ENCODE data around the gene OXT. TPM values are rescaled to one million over a fixed set of nuclear protein-coding genes. Genes with fewer than 3 reads are reported as not detected.
A peak's percentile ranks its signal among the peaks of the same experiment; 100 is the strongest.

Gene OXT
- total RNA-seq, 1 donor, result not detected

DNA sequence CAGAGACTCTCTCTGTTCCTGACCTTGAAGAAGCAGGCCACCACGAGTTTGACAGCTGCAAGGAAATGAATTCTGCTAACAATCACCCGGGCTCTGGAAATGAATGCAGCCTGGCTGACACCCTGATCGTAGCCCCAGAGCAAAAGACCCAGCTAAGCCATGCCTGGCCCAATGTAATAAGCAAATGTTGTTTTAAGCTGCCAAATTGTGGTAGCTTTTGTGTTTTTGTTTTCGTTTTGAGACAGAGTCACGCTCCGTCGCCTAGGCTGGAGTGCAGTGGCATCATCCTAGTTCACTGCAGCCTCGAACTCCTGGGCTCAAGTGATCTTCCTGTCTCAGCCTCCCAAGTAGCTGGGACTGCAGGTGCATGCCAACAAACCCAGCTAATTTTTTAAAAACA lies 3.3 kb upstream of the OXT start:
- H3K4me1 ChIP-seq (ENCODE audit: insufficient read depth, low read length), result peaks cover 12% of the 10 kb centered on the region
- H4K20me1 ChIP-seq (ENCODE audit: insufficient read depth, low read length), result no peaks in the 10 kb centered on the region
- H3K27me3 ChIP-seq (ENCODE audit: insufficient read depth, low read length), result peaks cover 20% of the 10 kb centered on the region
- no peaks in the 10 kb centered on the region for H3K36me3 ChIP-seq (ENCODE audit: insufficient read depth, low read length)
- H3K4me2 ChIP-seq (ENCODE audit: insufficient read depth, low read length), result no peak overlapping the region
- H3K9me3 ChIP-seq (ENCODE audit: low read depth, low read length), result no peaks in the 10 kb centered on the region
- TF ChIP-seq, protein P1, sequence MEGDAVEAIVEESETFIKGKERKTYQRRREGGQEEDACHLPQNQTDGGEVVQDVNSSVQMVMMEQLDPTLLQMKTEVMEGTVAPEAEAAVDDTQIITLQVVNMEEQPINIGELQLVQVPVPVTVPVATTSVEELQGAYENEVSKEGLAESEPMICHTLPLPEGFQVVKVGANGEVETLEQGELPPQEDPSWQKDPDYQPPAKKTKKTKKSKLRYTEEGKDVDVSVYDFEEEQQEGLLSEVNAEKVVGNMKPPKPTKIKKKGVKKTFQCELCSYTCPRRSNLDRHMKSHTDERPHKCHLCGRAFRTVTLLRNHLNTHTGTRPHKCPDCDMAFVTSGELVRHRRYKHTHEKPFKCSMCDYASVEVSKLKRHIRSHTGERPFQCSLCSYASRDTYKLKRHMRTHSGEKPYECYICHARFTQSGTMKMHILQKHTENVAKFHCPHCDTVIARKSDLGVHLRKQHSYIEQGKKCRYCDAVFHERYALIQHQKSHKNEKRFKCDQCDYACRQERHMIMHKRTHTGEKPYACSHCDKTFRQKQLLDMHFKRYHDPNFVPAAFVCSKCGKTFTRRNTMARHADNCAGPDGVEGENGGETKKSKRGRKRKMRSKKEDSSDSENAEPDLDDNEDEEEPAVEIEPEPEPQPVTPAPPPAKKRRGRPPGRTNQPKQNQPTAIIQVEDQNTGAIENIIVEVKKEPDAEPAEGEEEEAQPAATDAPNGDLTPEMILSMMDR (IDR thresholded peaks at IDR 0.05; ENCODE audit: extremely low read depth, low read depth, low read length), result no peak
- no peaks in the 10 kb centered on the region for H3K79me2 ChIP-seq (ENCODE audit: insufficient read depth, low read length)
- no peak overlapping the region for H2AFZ ChIP-seq (ENCODE audit: low read length)
- H3K27ac ChIP-seq (ENCODE audit: low read depth, low read length), result no peak overlapping the region
- DNase-seq (ENCODE audit: insufficient read length, low spot score, missing footprints), result no peak
- no peak overlapping the region for H3K4me3 ChIP-seq (ENCODE audit: insufficient read depth, low read length)

DNA sequence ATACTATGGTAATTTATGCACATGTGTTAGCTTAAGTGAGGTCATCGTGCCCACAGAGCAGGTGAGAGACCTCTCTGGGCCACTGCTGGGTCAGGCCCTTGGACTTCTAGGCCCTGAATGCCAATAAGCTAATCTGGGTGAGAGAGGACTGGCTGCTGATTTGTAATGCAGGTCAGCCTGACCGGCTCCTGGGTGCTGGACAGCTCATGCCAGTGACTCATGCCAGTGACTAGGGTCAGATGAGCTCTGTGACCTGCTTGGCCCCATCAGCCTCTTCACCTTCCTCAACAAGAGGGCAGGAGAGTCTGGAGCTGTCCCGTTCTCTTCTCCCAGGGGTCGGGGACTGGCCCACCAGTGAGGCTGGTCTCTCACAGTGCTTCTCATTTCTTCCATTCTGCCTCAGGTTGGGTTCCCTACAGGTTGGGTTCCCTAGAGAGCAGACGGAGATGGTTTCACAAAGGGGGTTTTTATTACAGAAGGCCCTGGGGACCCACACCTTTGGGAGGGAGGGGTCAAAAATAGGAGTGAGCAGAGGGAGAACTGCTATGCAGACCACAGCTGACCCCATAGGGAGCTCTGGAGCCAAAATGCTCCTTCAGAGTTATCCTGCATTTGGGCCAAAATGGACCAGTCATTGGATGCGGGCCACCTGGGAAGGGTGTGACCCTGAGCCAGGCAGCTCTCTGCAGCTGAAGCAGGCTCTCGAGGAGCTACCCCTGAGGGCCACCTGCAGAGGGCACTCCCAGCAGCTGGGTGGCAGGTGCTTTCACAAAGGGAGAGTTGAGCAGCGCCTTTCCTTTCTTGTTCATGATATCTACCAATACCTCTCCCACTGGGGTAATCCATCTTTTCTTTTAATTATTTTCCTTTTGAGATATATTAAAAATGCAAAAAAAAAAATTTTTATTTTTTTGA lies 2.2 kb upstream of the OXT start:
- peaks cover 20% of the 10 kb centered on the region for H3K27me3 ChIP-seq (ENCODE audit: insufficient read depth, low read length)
- no peak overlapping the region for H2AFZ ChIP-seq (ENCODE audit: low read length)
- TF ChIP-seq, protein P1 (IDR thresholded peaks at IDR 0.05; ENCODE audit: extremely low read depth, low read depth, low read length), result no peak
- H3K4me2 ChIP-seq (ENCODE audit: insufficient read depth, low read length), result no peak overlapping the region
- H3K79me2 ChIP-seq (ENCODE audit: insufficient read depth, low read length), result no peaks in the 10 kb centered on the region
- H3K4me3 ChIP-seq (ENCODE audit: insufficient read depth, low read length), result no peak overlapping the region
- DNase-seq (ENCODE audit: insufficient read length, low spot score, missing footprints), result peak; percentile 86
- no peak overlapping the region for H3K27ac ChIP-seq (ENCODE audit: low read depth, low read length)
- no peaks in the 10 kb centered on the region for H3K36me3 ChIP-seq (ENCODE audit: insufficient read depth, low read length)
- no peaks in the 10 kb centered on the region for H3K9me3 ChIP-seq (ENCODE audit: low read depth, low read length)
- no peaks in the 10 kb centered on the region for H4K20me1 ChIP-seq (ENCODE audit: insufficient read depth, low read length)
- H3K4me1 ChIP-seq (ENCODE audit: insufficient read depth, low read length), result peaks cover 12% of the 10 kb centered on the region

DNA sequence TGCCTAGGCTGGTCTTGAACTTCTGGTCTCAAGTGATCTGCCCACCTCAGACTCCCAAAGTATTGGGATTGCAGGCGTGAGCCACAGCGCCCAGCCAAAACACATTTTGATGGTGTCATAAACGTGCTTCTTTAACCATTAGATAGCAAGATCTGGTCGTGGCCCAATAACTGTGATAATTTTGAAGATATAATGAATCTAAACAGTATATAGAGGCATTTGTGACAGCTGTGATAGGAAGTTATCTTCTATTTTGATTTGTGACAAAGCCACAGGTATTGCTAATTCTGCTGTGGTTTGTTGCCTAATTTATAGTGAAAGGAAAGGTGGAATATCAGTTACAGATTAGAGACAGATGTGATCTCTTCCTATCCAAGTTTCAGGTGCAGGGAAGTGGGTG lies 695 bp upstream of the OXT start:
- Histone ChIP-seq H3K27ac (ENCODE audit: low read depth, low read length) (no peak overlapping the region), H2AFZ (ENCODE audit: low read length) (no peak overlapping the region), H4K20me1 (ENCODE audit: insufficient read depth, low read length) (no peaks in the 10 kb centered on the region), H3K27me3 (ENCODE audit: insufficient read depth, low read length) (peaks cover 20% of the 10 kb centered on the region), H3K4me3 (ENCODE audit: insufficient read depth, low read length) (no peak overlapping the region), H3K9me3 (ENCODE audit: low read depth, low read length) (no peaks in the 10 kb centered on the region), H3K79me2 (ENCODE audit: insufficient read depth, low read length) (no peaks in the 10 kb centered on the region), H3K4me1 (ENCODE audit: insufficient read depth, low read length) (peaks cover 12% of the 10 kb centered on the region), H3K4me2 (ENCODE audit: insufficient read depth, low read length) (no peak overlapping the region), H3K36me3 (ENCODE audit: insufficient read depth, low read length) (no peaks in the 10 kb centered on the region)
- TF ChIP-seq, protein P1 (IDR thresholded peaks at IDR 0.05; ENCODE audit: extremely low read depth, low read depth, low read length), result no peak
- no peak for DNase-seq (ENCODE audit: insufficient read length, low spot score, missing footprints)

DNA sequence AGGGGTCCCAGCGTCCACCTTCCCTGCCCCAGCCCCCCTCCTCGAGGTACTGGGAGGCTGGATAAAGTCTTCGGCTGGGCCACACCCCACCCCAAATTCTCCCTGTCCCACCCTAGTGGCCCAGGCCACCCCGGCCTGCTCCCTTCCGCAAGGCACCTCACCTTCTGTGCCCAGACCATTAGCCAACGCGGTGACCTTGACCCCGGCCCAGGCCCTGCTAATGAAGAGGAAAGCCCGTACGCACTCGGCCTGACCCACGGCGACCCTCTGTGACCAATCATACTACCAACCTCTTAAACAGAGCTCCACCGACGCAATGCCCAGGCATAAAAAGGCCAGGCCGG lies 182 bp upstream of the OXT start:
- H3K27me3 ChIP-seq (ENCODE audit: insufficient read depth, low read length), result peaks cover 20% of the 10 kb centered on the region
- H2AFZ ChIP-seq (ENCODE audit: low read length), result no peak overlapping the region
- H3K36me3 ChIP-seq (ENCODE audit: insufficient read depth, low read length), result no peaks in the 10 kb centered on the region
- TF ChIP-seq, protein P1 (IDR thresholded peaks at IDR 0.05; ENCODE audit: extremely low read depth, low read depth, low read length), result no peak
- H3K9me3 ChIP-seq (ENCODE audit: low read depth, low read length), result no peaks in the 10 kb centered on the region
- no peaks in the 10 kb centered on the region for H4K20me1 ChIP-seq (ENCODE audit: insufficient read depth, low read length)
- no peak overlapping the region for H3K27ac ChIP-seq (ENCODE audit: low read depth, low read length)
- no peaks in the 10 kb centered on the region for H3K79me2 ChIP-seq (ENCODE audit: insufficient read depth, low read length)
- H3K4me2 ChIP-seq (ENCODE audit: insufficient read depth, low read length), result peak overlapping the region; percentile 58
- peaks cover 8% of the 10 kb centered on the region for H3K4me1 ChIP-seq (ENCODE audit: insufficient read depth, low read length)
- H3K4me3 ChIP-seq (ENCODE audit: insufficient read depth, low read length), result peak overlapping the region; percentile 54
- DNase-seq (ENCODE audit: insufficient read length, low spot score, missing footprints), result no peak

Data from osteoblast (primary cell).